Activated CD8-positive, alpha-beta T cell treated with anti-CD3 and anti-CD28 coated beads for 36 hours (primary cell): ENCODE data around the gene PROSER2. TPM values are rescaled to one million over a fixed set of nuclear protein-coding genes. Genes with fewer than 3 reads are reported as not detected.
A peak's percentile ranks its signal among the peaks of the same experiment; 100 is the strongest.

ENCODE experiments used
- ATAC-seq: fragments of 200-7000 bp; cut with Tn5 transposase; one replicate; pipeline ENCODE4 v1.10.0; 2021; ENCODE audit warnings: mild to moderate bottlenecking, moderate library complexity
- CTCF ChIA-PET: fragments of 350-600 bp; sonication (Branson Sonifier 250); formaldehyde crosslinking; loops from one replicate; lab custom pipeline; 2021; ENCODE audit warnings: antibody characterized with exemption; lab: Charles Lee
- POLR2A ChIA-PET: fragments of 350-600 bp; sonication (Branson Sonifier 250); formaldehyde crosslinking; loops from one replicate; lab custom pipeline; 2021; ENCODE audit warnings: antibody characterized with exemption; lab: Charles Lee
- DNase-seq: peaks from one replicate; pipeline ENCODE4 v3.0.0-alpha.2; 2020
- H3K27ac Mint-ChIP-seq: one replicate; pipeline ENCODE4 v1.8.0; 2021; ENCODE audit warnings: mild to moderate bottlenecking, mixed read lengths
- H3K27me3 Mint-ChIP-seq: one replicate; pipeline ENCODE4 v1.8.0; 2021; ENCODE audit warnings: mixed read lengths
- H3K36me3 Mint-ChIP-seq: one replicate; pipeline ENCODE4 v1.8.0; 2021; ENCODE audit warnings: low read depth, mixed read lengths
- H3K4me1 Mint-ChIP-seq: one replicate; pipeline ENCODE4 v1.8.0; 2021; ENCODE audit warnings: low read depth, mixed read lengths
- H3K4me3 Mint-ChIP-seq: one replicate; pipeline ENCODE4 v1.8.0; 2021; ENCODE audit warnings: mild to moderate bottlenecking, moderate library complexity, mixed read lengths
- H3K9me3 Mint-ChIP-seq: one replicate; pipeline ENCODE4 v1.8.0; 2021; ENCODE audit warnings: mixed read lengths
- intact Hi-C: fragments of 100-400 bp; cut with micrococcal nuclease; formaldehyde crosslinking; loops from one replicate; pipeline ENCODE4 v1.10.0; 2022
- total RNA-seq, 2 experiments: library from RNA; stranded (reverse); gene quantifications; one replicate each; pipeline ENCODE4 v1.2.3, GENCODE V29; 2021
- TF ChIP-seq, protein P1 (sequence below): fragments of 200-600 bp; IDR thresholded peaks from one replicate; pipeline ENCODE4 v1.8.0; 2022; ENCODE audit warnings: antibody characterized with exemption, mild to moderate bottlenecking

PROSER2 gene
- total RNA-seq, 2 experiments from 2014 or later: 1.1 to 1.7 TPM

- POLR2A ChIA-PET: no interaction called here
- Mint-ChIP-seq H3K36me3 (no peaks in the 10 kb centered on the region), H3K27ac (no peak overlapping the region), H3K4me3 (no peak overlapping the region), H3K9me3 (no peaks in the 10 kb centered on the region), H3K27me3 (peaks cover 13% of the 10 kb centered on the region), H3K4me1 (peaks cover 14% of the 10 kb centered on the region)
- CTCF ChIA-PET: interaction anchor here (0.8 to 1.6 kb wide), 2 partner anchors 13 to 16 kb away, joined by 3 read pairs; no protein-coding TSS in a partner anchor
- TF ChIP-seq, protein P1, sequence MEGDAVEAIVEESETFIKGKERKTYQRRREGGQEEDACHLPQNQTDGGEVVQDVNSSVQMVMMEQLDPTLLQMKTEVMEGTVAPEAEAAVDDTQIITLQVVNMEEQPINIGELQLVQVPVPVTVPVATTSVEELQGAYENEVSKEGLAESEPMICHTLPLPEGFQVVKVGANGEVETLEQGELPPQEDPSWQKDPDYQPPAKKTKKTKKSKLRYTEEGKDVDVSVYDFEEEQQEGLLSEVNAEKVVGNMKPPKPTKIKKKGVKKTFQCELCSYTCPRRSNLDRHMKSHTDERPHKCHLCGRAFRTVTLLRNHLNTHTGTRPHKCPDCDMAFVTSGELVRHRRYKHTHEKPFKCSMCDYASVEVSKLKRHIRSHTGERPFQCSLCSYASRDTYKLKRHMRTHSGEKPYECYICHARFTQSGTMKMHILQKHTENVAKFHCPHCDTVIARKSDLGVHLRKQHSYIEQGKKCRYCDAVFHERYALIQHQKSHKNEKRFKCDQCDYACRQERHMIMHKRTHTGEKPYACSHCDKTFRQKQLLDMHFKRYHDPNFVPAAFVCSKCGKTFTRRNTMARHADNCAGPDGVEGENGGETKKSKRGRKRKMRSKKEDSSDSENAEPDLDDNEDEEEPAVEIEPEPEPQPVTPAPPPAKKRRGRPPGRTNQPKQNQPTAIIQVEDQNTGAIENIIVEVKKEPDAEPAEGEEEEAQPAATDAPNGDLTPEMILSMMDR: no peak
- intact Hi-C loops: no loop called here
- ATAC-seq: no peak
- no peak for DNase-seq
Observed at GRCh38 chr10:11835061-11835460, 11.9 kb downstream of the PROSER2 start.

- no peak overlapping the region for H3K4me3 Mint-ChIP-seq
- H3K4me1 Mint-ChIP-seq: peaks cover 14% of the 10 kb centered on the region
- H3K9me3 Mint-ChIP-seq: no peaks in the 10 kb centered on the region
- TF ChIP-seq, protein P1: no peak
- no peak for DNase-seq
- intact Hi-C loops: no loop called here
- ChIA-PET POLR2A (no interaction called here), CTCF (interaction anchor here (1.6 kb wide), 1 partner anchor 16 kb away, joined by 3 read pairs; no protein-coding TSS in a partner anchor)
- ATAC-seq: no peak
- peaks cover 11% of the 10 kb centered on the region for H3K27me3 Mint-ChIP-seq
- H3K27ac Mint-ChIP-seq: no peak overlapping the region
- H3K36me3 Mint-ChIP-seq: no peaks in the 10 kb centered on the region
Observed at GRCh38 chr10:11835704-11836103, 12.5 kb downstream of the PROSER2 start.

DNA sequence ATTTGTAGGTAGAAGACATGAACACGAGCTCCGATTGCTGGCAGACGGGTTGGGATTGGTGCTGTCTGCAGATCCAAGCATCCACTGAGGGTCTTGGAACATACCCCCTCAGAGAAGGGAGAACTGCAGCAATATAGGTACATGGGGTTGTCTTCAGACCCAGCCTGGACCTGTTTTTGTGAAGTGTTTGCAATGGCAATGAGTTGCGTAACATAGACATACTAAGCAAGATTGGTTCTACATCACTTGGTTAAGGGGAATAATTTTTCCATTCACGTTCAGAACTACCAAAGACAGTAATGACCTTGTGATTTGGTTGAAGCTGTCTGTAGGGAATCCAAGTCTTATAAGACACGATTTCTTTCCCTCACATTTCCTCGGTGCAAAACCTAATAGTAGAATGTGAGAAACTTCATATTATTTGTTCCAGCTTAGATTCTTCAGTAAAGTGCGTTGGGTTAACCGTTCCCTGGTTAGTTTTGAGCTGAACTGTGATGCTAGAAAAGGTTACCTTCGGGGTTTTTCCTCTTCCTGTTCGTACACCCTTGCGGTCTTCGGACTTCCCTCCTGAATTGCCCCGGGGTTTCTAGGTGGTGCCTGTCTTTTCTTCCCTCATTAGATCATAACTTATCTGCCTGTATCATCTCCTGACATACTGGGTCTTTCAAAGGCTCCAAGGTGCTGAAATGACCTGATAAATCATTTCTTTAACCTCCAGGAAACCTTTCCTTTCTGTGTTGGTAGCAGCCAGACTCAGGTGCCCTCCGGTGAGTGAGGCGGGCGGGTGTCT, 14.4 kb downstream of the PROSER2 start:
- ATAC-seq (no peak), DNase-seq (peak; percentile 9)
- no peaks in the 10 kb centered on the region for H3K9me3 Mint-ChIP-seq
- no peaks in the 10 kb centered on the region for H3K36me3 Mint-ChIP-seq
- TF ChIP-seq, protein P1: no peak
- POLR2A ChIA-PET: no interaction called here
- intact Hi-C loops: no loop called here
- H3K4me1 Mint-ChIP-seq: peaks cover 14% of the 10 kb centered on the region
- H3K27ac Mint-ChIP-seq: no peak overlapping the region
- no peak overlapping the region for H3K4me3 Mint-ChIP-seq
- peaks cover 13% of the 10 kb centered on the region for H3K27me3 Mint-ChIP-seq
- CTCF ChIA-PET: interaction anchor here (1.0 to 2.2 kb wide), 5 partner anchors 17 to 149 kb away, joined by 3 to 7 read pairs (median 4); no protein-coding TSS in a partner anchor

DNA sequence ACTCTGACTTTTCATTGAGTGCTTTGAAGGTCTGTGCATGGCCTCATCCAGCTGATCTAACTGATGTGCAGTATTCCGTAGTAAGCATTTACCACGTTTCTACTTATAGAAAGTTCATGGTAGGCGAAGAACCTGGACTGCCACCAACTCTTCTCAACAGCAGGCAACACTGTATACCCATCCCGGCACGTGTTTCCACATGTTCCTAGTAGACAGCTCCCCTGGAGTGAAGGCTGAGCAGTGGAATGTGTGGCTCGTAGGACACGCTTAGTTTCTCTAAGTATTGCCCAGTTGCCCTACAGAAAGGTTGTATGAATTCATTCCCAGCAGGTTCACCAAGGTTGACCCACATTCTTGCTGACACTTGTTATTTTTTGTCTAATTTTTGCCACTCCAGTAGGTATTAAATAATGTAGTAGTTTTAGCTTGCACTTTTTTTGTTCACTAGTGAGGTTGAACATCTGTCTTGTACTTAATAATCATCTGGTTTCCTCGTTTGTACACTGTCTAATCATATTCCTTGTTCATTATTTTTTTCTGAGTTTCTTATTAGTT, 15.2 kb downstream of the PROSER2 start:
- H3K9me3 Mint-ChIP-seq: no peaks in the 10 kb centered on the region
- no peak for ATAC-seq
- no peak overlapping the region for H3K4me3 Mint-ChIP-seq
- ChIA-PET POLR2A (interaction anchor here (0.9 kb wide), 1 partner anchor 18 kb away, joined by 3 read pairs; no protein-coding TSS in a partner anchor), CTCF (interaction anchor here (0.6 to 2.2 kb wide), 7 partner anchors 17 to 213 kb away, joined by 3 to 7 read pairs (median 4); no protein-coding TSS in a partner anchor)
- H3K27me3 Mint-ChIP-seq: peaks cover 13% of the 10 kb centered on the region
- TF ChIP-seq, protein P1: no peak
- H3K27ac Mint-ChIP-seq: no peak overlapping the region
- H3K36me3 Mint-ChIP-seq: no peaks in the 10 kb centered on the region
- DNase-seq: no peak
- peaks cover 14% of the 10 kb centered on the region for H3K4me1 Mint-ChIP-seq
- intact Hi-C loops: no loop called here

GRCh38 chr10:11841375-11841774, 18.2 kb downstream of the PROSER2 start:
- peaks cover 30% of the 10 kb centered on the region for H3K4me1 Mint-ChIP-seq
- TF ChIP-seq, protein P1: no peak
- CTCF ChIA-PET: interaction anchor here (0.7 to 1.6 kb wide), 3 partner anchors 21 to 32 kb away, joined by 3 to 4 read pairs (median 3); no protein-coding TSS in a partner anchor
- no peaks in the 10 kb centered on the region for H3K9me3 Mint-ChIP-seq
- POLR2A ChIA-PET: no interaction called here
- H3K27ac Mint-ChIP-seq: no peak overlapping the region
- intact Hi-C loops: no loop called here
- H3K27me3 Mint-ChIP-seq: peaks cover 19% of the 10 kb centered on the region
- H3K36me3 Mint-ChIP-seq: no peaks in the 10 kb centered on the region
- H3K4me3 Mint-ChIP-seq: no peak overlapping the region
- DNase-seq (no peak), ATAC-seq (no peak)
